Tibial nerve (tissue), 4 donors: Measurements from ENCODE around the gene RYR1.

ENCODE experiments used
- EP300 ChIP-seq, 2 donors: sonication (generic); formaldehyde crosslinking; IDR thresholded peaks; one replicate each; pipeline ENCODE4 v1.6.1; 2017; ENCODE audit warnings: antibody characterized with exemption in 2 of 2, mild to moderate bottlenecking in 1 of 2
- POLR2A ChIP-seq, 2 donors: fragments of 450-650 bp; IDR thresholded peaks; one replicate each; pipeline ENCODE4 v1.6.1; 2017; ENCODE audit warnings: antibody characterized with exemption in 2 of 2, mild to moderate bottlenecking in 2 of 2, moderate library complexity in 2 of 2
- TF ChIP-seq, protein P1 (sequence below), 5 experiments: fragments of 200-600 bp in 3 of 5; fragments of 450-650 bp in 2 of 5; sonication (generic) in 3 of 5; IDR thresholded peaks; one replicate each; pipeline ENCODE4 v1.5.1; 2016 to 2019; ENCODE audit warnings: antibody characterized with exemption in 5 of 5, mild to moderate bottlenecking in 3 of 5, moderate library complexity in 2 of 5

GRCh38 chr19:38464421-38465082, 31.1 kb downstream of the RYR1 start:
- TF ChIP-seq, protein P1, sequence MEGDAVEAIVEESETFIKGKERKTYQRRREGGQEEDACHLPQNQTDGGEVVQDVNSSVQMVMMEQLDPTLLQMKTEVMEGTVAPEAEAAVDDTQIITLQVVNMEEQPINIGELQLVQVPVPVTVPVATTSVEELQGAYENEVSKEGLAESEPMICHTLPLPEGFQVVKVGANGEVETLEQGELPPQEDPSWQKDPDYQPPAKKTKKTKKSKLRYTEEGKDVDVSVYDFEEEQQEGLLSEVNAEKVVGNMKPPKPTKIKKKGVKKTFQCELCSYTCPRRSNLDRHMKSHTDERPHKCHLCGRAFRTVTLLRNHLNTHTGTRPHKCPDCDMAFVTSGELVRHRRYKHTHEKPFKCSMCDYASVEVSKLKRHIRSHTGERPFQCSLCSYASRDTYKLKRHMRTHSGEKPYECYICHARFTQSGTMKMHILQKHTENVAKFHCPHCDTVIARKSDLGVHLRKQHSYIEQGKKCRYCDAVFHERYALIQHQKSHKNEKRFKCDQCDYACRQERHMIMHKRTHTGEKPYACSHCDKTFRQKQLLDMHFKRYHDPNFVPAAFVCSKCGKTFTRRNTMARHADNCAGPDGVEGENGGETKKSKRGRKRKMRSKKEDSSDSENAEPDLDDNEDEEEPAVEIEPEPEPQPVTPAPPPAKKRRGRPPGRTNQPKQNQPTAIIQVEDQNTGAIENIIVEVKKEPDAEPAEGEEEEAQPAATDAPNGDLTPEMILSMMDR (IDR thresholded peaks at IDR 0.05) = no peak
- TF ChIP-seq POLR2A (IDR thresholded peaks at IDR 0.05) = no peak
- TF ChIP-seq EP300 (IDR thresholded peaks at IDR 0.05) = no peak
